ENCODE data around the gene INPP4B.

INPP4B gene

GRCh38 chr4:142846108-142846728 is at the start of gene INPP4B:
Gene INPP4B, minus strand, starts transcription at chr4:142846301.
- DNase-seq, result peak; percentile 44 to 48

GRCh38 chr4:142893012-142893411 is 46.9 kb upstream of the INPP4B start:
- DNase-seq, result no peak

GRCh38 chr4:142886566-142886965 is 40.5 kb upstream of the INPP4B start:
- no peak for DNase-seq

- no peak for DNase-seq
Measured at GRCh38 chr4:142883040-142883832, 37.1 kb upstream of the INPP4B start.

- no peak for DNase-seq
Measured at GRCh38 chr4:142882159-142882558, 36.1 kb upstream of the INPP4B start.

GRCh38 chr4:142881331-142881730 is 35.2 kb upstream of the INPP4B start:
- DNase-seq, result no peak

GRCh38 chr4:142875117-142875516 is 29.0 kb upstream of the INPP4B start:
- DNase-seq, result no peak

- DNase-seq, result no peak
Measured at GRCh38 chr4:142874684-142875083, 28.6 kb upstream of the INPP4B start.

- DNase-seq, result no peak
Measured at GRCh38 chr4:142866685-142867084, 20.6 kb upstream of the INPP4B start.

GRCh38 chr4:142861351-142861750 is 15.2 kb upstream of the INPP4B start:
- no peak for DNase-seq

- DNase-seq, result no peak
Measured at GRCh38 chr4:142858965-142859364, 12.9 kb upstream of the INPP4B start.

- DNase-seq, result no peak
Measured at GRCh38 chr4:142858446-142858845, 12.3 kb upstream of the INPP4B start.

GRCh38 chr4:142856576-142856975 is 10.5 kb upstream of the INPP4B start:
- DNase-seq, result no peak

GRCh38 chr4:142850478-142850877 is 4.4 kb upstream of the INPP4B start:
- no peak for DNase-seq

GRCh38 chr4:142846729-142847596 is 862 bp upstream of the INPP4B start:
- DNase-seq, result peak; percentile 74 to 78

- DNase-seq, result peak in 1 of 2 experiments; percentile 5
Measured at GRCh38 chr4:142845293-142846107, 601 bp downstream of the INPP4B start.

- DNase-seq, result no peak
Measured at GRCh38 chr4:142844782-142845181, 1.3 kb downstream of the INPP4B start.

- no peak for DNase-seq
Measured at GRCh38 chr4:142840516-142841123, 5.5 kb downstream of the INPP4B start.

GRCh38 chr4:142838778-142839177 is 7.3 kb downstream of the INPP4B start:
- DNase-seq, result no peak

GRCh38 chr4:142832022-142832421 is 14.1 kb downstream of the INPP4B start:
- no peak for DNase-seq

- DNase-seq, result no peak
Measured at GRCh38 chr4:142826503-142827241, 19.4 kb downstream of the INPP4B start.

Measured in activated CD4-positive, alpha-beta T cell treated with anti-CD3 and anti-CD28 coated beads, Interleukin-2, amount 50 U/mL, for 4 hours (primary cell).